Hepatocyte (in vitro differentiated cells): ENCODE measurements around the gene GFRA3. TPM values are rescaled to one million over a fixed set of nuclear protein-coding genes. Genes with fewer than 3 reads are reported as not detected.
"Not testable (repeated sequence)": the region's sequence is repeated elsewhere in the genome, so short reads cannot be mapped to it uniquely, and the experiment has no call there.

Experiments
- DNase-seq: peaks from one replicate; pipeline ENCODE4 v3.0.0-alpha.2; 2016; ENCODE audit warnings: low spot score
- H2AFZ ChIP-seq: fragments of 200-600 bp; sonication (generic); 2 replicates; pipeline ENCODE4 v1.6.0; 2016; ENCODE audit warnings: antibody characterized with exemption, mild to moderate bottlenecking
- H3K27ac ChIP-seq: fragments of 200-600 bp; sonication (generic); 2 replicates; pipeline ENCODE4 v1.5.1; 2016; ENCODE audit warnings: mild to moderate bottlenecking
- H3K27me3 ChIP-seq: fragments of 200-600 bp; sonication (generic); 2 replicates; pipeline ENCODE4 v1.6.1; 2016
- H3K36me3 ChIP-seq: fragments of 200-600 bp; sonication (generic); replicated peaks from 2 replicates; pipeline ENCODE4 v1.5.1; 2016; ENCODE audit warnings: low read depth; ENCODE audit not compliant: insufficient read depth
- H3K4me1 ChIP-seq: fragments of 200-600 bp; sonication (generic); 2 replicates; pipeline ENCODE4 v1.5.1; 2016; ENCODE audit warnings: mild to moderate bottlenecking, moderate library complexity; ENCODE audit not compliant: insufficient read depth
- H3K4me2 ChIP-seq: fragments of 200-600 bp; sonication (generic); 2 replicates; pipeline ENCODE4 v1.6.0; 2016
- H3K4me3 ChIP-seq: fragments of 200-600 bp; sonication (generic); 2 replicates; pipeline ENCODE4 v1.5.1; 2016; ENCODE audit warnings: mild to moderate bottlenecking
- H3K79me2 ChIP-seq: fragments of 200-600 bp; sonication (generic); 2 replicates; pipeline ENCODE4 v1.6.0; 2017; ENCODE audit warnings: mild to moderate bottlenecking
- H3K9me2 ChIP-seq: fragments of 200-600 bp; sonication (generic); replicated peaks from 2 replicates; pipeline ENCODE4 v1.6.0; 2017; ENCODE audit warnings: mild to moderate bottlenecking; ENCODE audit not compliant: insufficient read depth
- H3K9me3 ChIP-seq: fragments of 200-600 bp; sonication (generic); 2 replicates; pipeline ENCODE4 v1.5.1; 2016; ENCODE audit warnings: low read depth, mild to moderate bottlenecking
- H4K20me1 ChIP-seq: fragments of 200-600 bp; sonication (generic); 2 replicates; pipeline ENCODE4 v1.6.0; 2016; ENCODE audit warnings: mild to moderate bottlenecking; ENCODE audit not compliant: insufficient read depth, poor library complexity, severe bottlenecking
- CTCF ChIP-seq: fragments of 200-600 bp; sonication (generic); IDR thresholded peaks from 2 replicates; pipeline ENCODE4 v1.5.1; 2016; ENCODE audit warnings: antibody characterized with exemption, mild to moderate bottlenecking; ENCODE audit not compliant: poor library complexity
- EZH2 ChIP-seq: fragments of 200-600 bp; sonication (generic); IDR thresholded peaks from 2 replicates; pipeline ENCODE4 v1.6.1; 2016; ENCODE audit warnings: antibody characterized with exemption, mild to moderate bottlenecking, borderline replicate concordance
- EZH2phosphoT487 ChIP-seq: fragments of 200-600 bp; sonication (generic); IDR thresholded peaks from one replicate; pipeline ENCODE4 v1.6.1; 2018; ENCODE audit warnings: antibody characterized with exemption, mild to moderate bottlenecking, low read depth, moderate library complexity; ENCODE audit not compliant: unreplicated experiment, severe bottlenecking
- WGBS: methylation state at CpG from one replicate; pipeline ENCODE4 v1.1.6; 2016; ENCODE audit warnings: low lambda C conversion rate; ENCODE audit errors: missing lambda C conversion rate; 5-methylcytosine and 5-hydroxymethylcytosine counted together
- polyA plus RNA-seq: library from polyadenylated mRNA; unstranded; fragments of >200 nt; fragmentation: Nextera tagmentation; extraction: Ambion mirVana; gene quantifications from 2 replicates; pipeline ENCODE4 v1.2.1, GENCODE V29; 2016
- total RNA-seq: library from RNA; depleted of rRNA; stranded (reverse); fragments of >200 nt; gene quantifications from 2 replicates; pipeline ENCODE4 v1.2.3, GENCODE V29; 2014

Gene GFRA3
- total RNA-seq = 1.6 and 2.2 TPM in 2 replicates
- 3.2 and 4.2 TPM in 2 replicates for polyA plus RNA-seq

GRCh38 chr5:138274189-138274853 lies at the start of gene GFRA3:
TSS of gene GFRA3 (minus strand) at chr5:138274621. CDS start at chr5:138274424, 197 bp downstream.
- no peaks in the 10 kb centered on the region for H3K36me3 ChIP-seq
- TF ChIP-seq EZH2 = no peak
- no peak for TF ChIP-seq CTCF
- no peak for TF ChIP-seq EZH2phosphoT487
- H3K79me2 ChIP-seq = no peaks in the 10 kb centered on the region
- peak within 1 kb of the TSS; percentile 65 for H2AFZ ChIP-seq
- WGBS = 5% methylated on average over 27 of the region's 62 CpGs
- H3K9me2 ChIP-seq = no peaks in the 10 kb centered on the region
- peaks cover 9% of the 10 kb centered on the region for H3K4me1 ChIP-seq
- no peaks in the 10 kb centered on the region for H4K20me1 ChIP-seq
- H3K4me3 ChIP-seq = no peak within 1 kb of the TSS
- DNase-seq = peak; percentile 28
- H3K9me3 ChIP-seq = no peaks in the 10 kb centered on the region
- no peak within 1 kb of the TSS for H3K27ac ChIP-seq
- peak within 1 kb of the TSS; percentile 95 for H3K4me2 ChIP-seq
- H3K27me3 ChIP-seq = no peaks in the 10 kb centered on the region

GRCh38 chr5:138318211-138318610 lies 43.8 kb upstream of the GFRA3 start:
- not testable (repeated sequence) for H3K79me2 ChIP-seq, H3K4me2 ChIP-seq, H3K4me1 ChIP-seq, H4K20me1 ChIP-seq, H3K9me3 ChIP-seq, H3K9me2 ChIP-seq, H2AFZ ChIP-seq, H3K27me3 ChIP-seq, H3K4me3 ChIP-seq, H3K36me3 ChIP-seq, DNase-seq, H3K27ac ChIP-seq
- 96% methylated on average over 4 of the region's 4 CpGs for WGBS

GRCh38 chr5:138316355-138316754 lies 41.9 kb upstream of the GFRA3 start:
- H3K9me3 ChIP-seq = no peaks in the 10 kb centered on the region

More at GRCh38 chr5:138316355-138316754, 41.9 kb upstream of the GFRA3 start:
- no peak overlapping the region for H2AFZ ChIP-seq
- H3K27ac ChIP-seq = no peak overlapping the region
- no peaks in the 10 kb centered on the region for H3K9me2 ChIP-seq
- no peaks in the 10 kb centered on the region for H3K4me1 ChIP-seq
- WGBS = 70% methylated on average over 3 of the region's 3 CpGs
- no peak overlapping the region for H3K4me3 ChIP-seq
- no peak for DNase-seq
- H4K20me1 ChIP-seq = no peaks in the 10 kb centered on the region
- H3K36me3 ChIP-seq = no peaks in the 10 kb centered on the region
- no peak overlapping the region for H3K4me2 ChIP-seq
- H3K79me2 ChIP-seq = no peaks in the 10 kb centered on the region
- no peaks in the 10 kb centered on the region for H3K27me3 ChIP-seq
- no peak for TF ChIP-seq CTCF
